DND-41 (cell line): ENCODE measurements around the gene SVIL.

Experiments used
- CTCF ChIP-seq: IDR thresholded peaks from 2 replicates; pipeline ENCODE4 v1.5.1; 2012; ENCODE audit warnings: borderline replicate concordance, low read length, moderate library complexity, mild to moderate bottlenecking; ENCODE audit not compliant: poor library complexity, severe bottlenecking; ENCODE audit errors: extremely low read depth
- EZH2 ChIP-seq: IDR thresholded peaks from 3 replicates; pipeline ENCODE4 v1.6.1; 2012; ENCODE audit warnings: borderline replicate concordance, low read depth, mild to moderate bottlenecking, moderate library complexity, low read length, inconsistent platforms; ENCODE audit not compliant: severe bottlenecking

- TF ChIP-seq CTCF (no peak), EZH2 (no peak)
Measured at GRCh38 chr10:29491918-29492317, 142.9 kb downstream of the SVIL start.
